H1 (cell line): Measurements from ENCODE around the gene GDPD4.

Experiments
- ATF2 ChIP-seq: IDR thresholded peaks from 2 replicates; pipeline ENCODE4 v1.6.1; 2012; ENCODE audit warnings: low read length, inconsistent platforms
- CTCF ChIP-seq, 3 experiments: IDR thresholded peaks; 1 replicate in 2 of 3; 2 replicates in 1 of 3; pipeline versions ENCODE4 v1.5.1 to v1.6.1; 2011; ENCODE audit warnings: low read length in 3 of 3, mild to moderate bottlenecking in 3 of 3, inconsistent platforms in 2 of 3, low read depth in 1 of 3, moderate library complexity in 1 of 3; ENCODE audit not compliant: insufficient read depth in 1 of 3; ENCODE audit errors: control extremely low read depth in 1 of 3
- EZH2 ChIP-seq: fragments of 200-600 bp; sonication (generic); IDR thresholded peaks from 2 replicates; pipeline ENCODE4 v1.7.1; 2012; ENCODE audit warnings: low read depth, mild to moderate bottlenecking, moderate library complexity, low read length, inconsistent platforms; ENCODE audit not compliant: severe bottlenecking
- FOSL1 ChIP-seq: IDR thresholded peaks from 2 replicates; pipeline ENCODE4 v1.6.1; 2011; ENCODE audit warnings: mild to moderate bottlenecking, low read depth, low read length, moderate library complexity; ENCODE audit not compliant: insufficient read depth
- GABPA ChIP-seq: IDR thresholded peaks from 2 replicates; pipeline ENCODE4 v1.6.1; 2011; ENCODE audit warnings: mild to moderate bottlenecking, low read length, moderate library complexity, borderline replicate concordance; ENCODE audit not compliant: insufficient read depth
- HDAC2 ChIP-seq, 2 experiments: fragments of 300-600 bp in 1 of 2; sonication (generic) in 1 of 2; IDR thresholded peaks; 2 replicates each; pipeline ENCODE4 v1.6.1; 2011 to 2012; ENCODE audit warnings: low read depth in 2 of 2, low read length in 2 of 2, mild to moderate bottlenecking in 2 of 2, moderate library complexity in 2 of 2, borderline replicate concordance in 1 of 2, inconsistent platforms in 1 of 2
- KDM5A ChIP-seq: fragments of 200-600 bp; IDR thresholded peaks from 2 replicates; pipeline ENCODE4 v1.7.1; 2012; ENCODE audit warnings: mild to moderate bottlenecking, low read length, inconsistent platforms, mixed read lengths
- MAX ChIP-seq: IDR thresholded peaks from 2 replicates; pipeline ENCODE4 v1.6.1; 2012; ENCODE audit warnings: inconsistent platforms
- POLR2A ChIP-seq, 2 experiments: IDR thresholded peaks; 1 replicate in 1 of 2; 2 replicates in 1 of 2; pipeline ENCODE4 v1.6.1; 2011; ENCODE audit warnings: low read depth in 2 of 2, low read length in 2 of 2, mild to moderate bottlenecking in 2 of 2; ENCODE audit errors: control extremely low read depth in 1 of 2
- POU5F1 ChIP-seq: IDR thresholded peaks from 2 replicates; pipeline ENCODE4 v1.6.1; 2011; ENCODE audit warnings: low read depth, mild to moderate bottlenecking, low read length, moderate library complexity
- RBBP5 ChIP-seq: IDR thresholded peaks from 2 replicates; pipeline ENCODE4 v1.7.1; 2012; ENCODE audit warnings: low read depth, mild to moderate bottlenecking, inconsistent platforms, low read length, moderate library complexity, borderline replicate concordance
- RFX5 ChIP-seq: IDR thresholded peaks from 2 replicates; pipeline ENCODE4 v1.6.1; 2011; ENCODE audit warnings: low read depth, low read length, improper control_type of control experiment, borderline replicate concordance
- SP1 ChIP-seq: IDR thresholded peaks from 2 replicates; pipeline ENCODE4 v1.6.1; 2011; ENCODE audit warnings: low read depth, low read length
- SUZ12 ChIP-seq: fragments of 200-600 bp; sonication (generic); IDR thresholded peaks from 2 replicates; pipeline ENCODE4 v1.6.1; 2012; ENCODE audit warnings: mild to moderate bottlenecking, inconsistent platforms, low read length, moderate library complexity, mixed read lengths

- TF ChIP-seq RBBP5 (no peak), POLR2A (IDR thresholded peaks at IDR 0.05; ENCODE audit: control extremely low read depth in 1 of 2, low read depth in 2 of 2, low read length in 2 of 2) (no peak), ATF2 (no peak), CTCF (IDR thresholded peaks at IDR 0.05; ENCODE audit: control extremely low read depth in 1 of 3, insufficient read depth in 1 of 3, low read depth in 1 of 3, low read length in 3 of 3) (no peak), MAX (no peak), SUZ12 (no peak), FOSL1 (no peak), POU5F1 (no peak), EZH2 (no peak), RFX5 (no peak), SP1 (no peak), KDM5A (no peak), GABPA (no peak), HDAC2 (IDR thresholded peaks at IDR 0.05; ENCODE audit: borderline replicate concordance in 1 of 2, low read depth in 2 of 2, low read length in 2 of 2) (no peak)
These were observed 103.7 kb downstream of the GDPD4 start for GRCh38 chr11:77197626-77198320.
